ENCODE measurements around the gene CHN1. TPM values are rescaled to one million over a fixed set of nuclear protein-coding genes. Genes with fewer than 3 reads are reported as not detected.
A peak's percentile ranks its signal among the peaks of the same experiment; 100 is the strongest.

The CHN1 gene
- total and polyA plus RNA-seq, 12 donors: 7.6 to 40.0 (median 21.8) TPM

DNA sequence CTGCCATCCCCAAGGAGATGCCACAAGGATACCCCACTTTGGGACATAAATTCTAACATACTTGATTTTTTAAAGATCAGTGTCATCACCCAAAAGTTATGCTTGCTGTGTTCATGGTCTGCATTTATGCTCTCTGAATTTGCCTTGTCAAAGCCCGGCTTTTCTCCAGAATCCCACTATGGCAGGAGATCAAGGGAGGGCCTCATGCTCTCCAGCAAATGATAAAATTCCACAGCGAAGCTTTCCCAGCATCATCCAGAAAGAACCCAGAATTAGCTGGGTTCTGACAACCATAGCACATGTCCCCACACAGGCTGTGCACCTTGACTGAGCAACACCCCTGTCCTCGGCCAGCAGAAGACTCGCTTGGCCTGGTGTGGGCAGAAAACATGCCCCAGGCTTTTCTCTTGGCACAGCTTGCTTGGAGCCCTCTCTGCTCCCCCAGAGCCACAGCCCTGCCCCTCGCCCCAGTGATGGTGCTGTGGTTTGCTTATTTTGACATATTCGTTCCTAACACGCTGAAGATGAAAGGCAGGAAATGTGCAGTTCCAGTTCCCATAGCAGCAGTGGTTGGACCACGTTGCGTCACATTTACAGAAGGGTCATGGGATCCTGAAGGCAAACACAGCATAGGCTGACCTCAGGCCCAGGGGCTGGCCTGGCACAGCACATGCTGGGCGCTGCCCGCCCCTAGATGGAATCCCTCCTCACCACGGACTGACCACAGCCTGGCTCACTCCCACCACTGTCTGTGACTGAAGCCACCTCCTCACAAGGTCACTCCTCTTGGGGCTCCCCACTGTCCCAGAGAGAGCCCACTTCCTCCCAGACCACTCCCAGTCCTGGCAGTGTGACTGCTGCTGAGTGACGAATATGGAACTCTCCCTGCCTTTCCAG is 226.8 kb downstream of the CHN1 start:
- intact Hi-C loops (cut with DNase I): no loop called here
- Histone ChIP-seq H3K9me3 (replicated peaks in 1 of 3) (no peaks in the 10 kb centered on the region), H3K36me3 (replicated peaks in 1 of 2) (no peaks in the 10 kb centered on the region), H3K27ac (no peak overlapping the region), H3K4me3 (no peak overlapping the region), H3K4me1 (replicated peaks in 1 of 2) (no peaks in the 10 kb centered on the region), H3K27me3 (no peaks in the 10 kb centered on the region)
- TF ChIP-seq, protein P1, sequence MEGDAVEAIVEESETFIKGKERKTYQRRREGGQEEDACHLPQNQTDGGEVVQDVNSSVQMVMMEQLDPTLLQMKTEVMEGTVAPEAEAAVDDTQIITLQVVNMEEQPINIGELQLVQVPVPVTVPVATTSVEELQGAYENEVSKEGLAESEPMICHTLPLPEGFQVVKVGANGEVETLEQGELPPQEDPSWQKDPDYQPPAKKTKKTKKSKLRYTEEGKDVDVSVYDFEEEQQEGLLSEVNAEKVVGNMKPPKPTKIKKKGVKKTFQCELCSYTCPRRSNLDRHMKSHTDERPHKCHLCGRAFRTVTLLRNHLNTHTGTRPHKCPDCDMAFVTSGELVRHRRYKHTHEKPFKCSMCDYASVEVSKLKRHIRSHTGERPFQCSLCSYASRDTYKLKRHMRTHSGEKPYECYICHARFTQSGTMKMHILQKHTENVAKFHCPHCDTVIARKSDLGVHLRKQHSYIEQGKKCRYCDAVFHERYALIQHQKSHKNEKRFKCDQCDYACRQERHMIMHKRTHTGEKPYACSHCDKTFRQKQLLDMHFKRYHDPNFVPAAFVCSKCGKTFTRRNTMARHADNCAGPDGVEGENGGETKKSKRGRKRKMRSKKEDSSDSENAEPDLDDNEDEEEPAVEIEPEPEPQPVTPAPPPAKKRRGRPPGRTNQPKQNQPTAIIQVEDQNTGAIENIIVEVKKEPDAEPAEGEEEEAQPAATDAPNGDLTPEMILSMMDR (IDR thresholded peaks at IDR 0.05): no peak
- TF ChIP-seq POLR2A (IDR thresholded peaks at IDR 0.05): no peak
- 66 to 70% (median 69%) methylated on average over 12 to 13 of the region's 13 CpGs for WGBS, 4 donors
- peak in 6 of 7 donors; percentile 21 to 63 (median 33) for DNase-seq

DNA sequence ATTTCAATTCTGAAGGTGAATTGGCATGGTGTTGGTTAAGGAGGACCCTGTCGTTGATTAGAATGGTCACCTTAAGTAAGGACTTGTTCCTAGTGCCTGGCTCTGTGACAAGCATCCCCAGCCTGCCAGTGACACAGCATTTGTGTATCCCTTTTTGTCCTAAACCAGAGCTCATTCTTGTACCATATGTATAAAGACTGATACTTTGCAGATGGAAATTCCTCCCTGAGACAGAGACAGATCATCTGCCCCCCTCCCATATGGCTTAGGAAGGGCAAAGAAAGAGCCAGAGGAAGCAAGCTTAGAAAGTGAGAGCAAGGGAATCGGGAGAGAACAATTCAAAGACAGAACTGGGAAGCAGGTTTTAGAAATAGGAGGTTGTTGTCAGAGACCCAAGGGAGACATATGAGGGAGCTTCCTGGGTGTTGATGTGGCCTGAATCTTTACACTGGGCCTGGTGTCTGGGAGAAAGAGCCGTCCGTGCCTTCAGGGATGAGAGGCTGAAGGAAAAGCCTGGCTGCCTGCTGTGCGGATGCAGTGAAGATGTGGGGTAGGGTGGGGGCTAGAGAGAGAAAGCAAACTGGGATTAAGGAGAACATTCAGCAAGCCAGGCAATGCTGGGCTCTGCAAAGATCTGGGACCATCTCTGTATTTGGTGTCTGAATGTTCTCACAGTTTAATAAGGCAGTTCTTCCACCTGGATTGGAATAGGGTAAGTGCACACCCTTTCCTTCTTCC is 227.7 kb downstream of the CHN1 start:
- Histone ChIP-seq H3K36me3 (replicated peaks in 1 of 2) (no peaks in the 10 kb centered on the region), H3K9me3 (replicated peaks in 1 of 3) (no peaks in the 10 kb centered on the region), H3K27ac (no peak overlapping the region), H3K4me3 (no peak overlapping the region), H3K4me1 (replicated peaks in 1 of 2) (no peaks in the 10 kb centered on the region), H3K27me3 (no peaks in the 10 kb centered on the region)
- TF ChIP-seq, protein P1 (IDR thresholded peaks at IDR 0.05): no peak
- TF ChIP-seq POLR2A (IDR thresholded peaks at IDR 0.05): no peak
- 71 to 91% (median 79%) methylated on average over 5 of the region's 5 CpGs for WGBS, 4 donors
- DNase-seq: no peak
- intact Hi-C loops (cut with DNase I): no loop called here

DNA sequence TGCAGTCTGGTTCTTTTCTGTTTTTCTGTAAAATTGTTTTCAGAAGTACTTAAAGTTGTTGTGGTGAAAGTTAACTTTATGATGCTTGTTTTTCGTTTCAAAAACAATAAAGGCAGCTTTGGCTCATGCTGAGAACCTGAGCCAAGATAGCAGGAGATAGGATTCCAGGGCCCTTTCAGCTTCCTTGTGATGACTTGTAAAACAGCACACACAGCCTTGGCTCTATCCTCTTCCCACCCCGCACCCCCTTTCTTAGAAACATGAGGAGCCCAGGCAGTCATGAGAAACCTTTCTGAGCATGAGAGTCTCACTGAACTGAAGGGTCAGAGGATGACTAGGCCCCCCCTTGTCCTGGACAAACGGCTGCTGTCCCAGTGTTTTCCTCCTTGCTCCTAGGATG is 228.5 kb downstream of the CHN1 start:
- no peak for DNase-seq
- H3K4me1 ChIP-seq (replicated peaks in 1 of 2): peaks cover 0 to 4% of the 10 kb centered on the region in 2 donors
- H3K9me3 ChIP-seq (replicated peaks in 1 of 3): no peaks in the 10 kb centered on the region
- H3K4me3 ChIP-seq: no peak overlapping the region
- intact Hi-C loops (cut with DNase I): no loop called here
- no peak overlapping the region for H3K27ac ChIP-seq
- no peaks in the 10 kb centered on the region for H3K36me3 ChIP-seq (replicated peaks in 1 of 2)
- TF ChIP-seq, protein P1 (IDR thresholded peaks at IDR 0.05): no peak
- no peak for TF ChIP-seq POLR2A (IDR thresholded peaks at IDR 0.05)
- no peaks in the 10 kb centered on the region for H3K27me3 ChIP-seq
- 81 to 86% (median 84%) methylated on average over 3 of the region's 3 CpGs for WGBS, 4 donors

DNA sequence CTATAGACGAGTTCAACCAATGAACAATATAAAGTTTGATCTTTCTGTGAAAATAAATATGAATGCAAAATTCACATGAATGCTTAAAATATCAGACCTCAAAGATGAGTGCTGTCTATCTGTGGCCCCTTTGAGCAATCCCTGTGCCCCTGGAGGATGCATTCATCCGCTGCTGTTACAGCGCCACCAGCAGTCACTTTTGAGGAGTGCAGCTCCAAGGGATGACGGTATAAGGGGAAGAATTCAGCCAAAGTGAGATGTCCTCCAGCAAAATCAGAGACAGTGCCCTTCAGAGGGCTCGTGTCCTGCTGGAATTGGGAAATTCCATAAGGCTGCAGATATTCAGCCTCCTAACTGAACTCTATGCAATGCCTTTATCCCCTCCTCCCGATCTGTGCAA is 229.0 kb downstream of the CHN1 start:
- no peaks in the 10 kb centered on the region for H3K27me3 ChIP-seq
- TF ChIP-seq, protein P1 (IDR thresholded peaks at IDR 0.05): no peak
- TF ChIP-seq POLR2A (IDR thresholded peaks at IDR 0.05): no peak
- intact Hi-C loops (cut with DNase I): no loop called here
- H3K9me3 ChIP-seq (replicated peaks in 1 of 3): no peaks in the 10 kb centered on the region
- DNase-seq: no peak
- H3K36me3 ChIP-seq (replicated peaks in 1 of 2): no peaks in the 10 kb centered on the region
- H3K27ac ChIP-seq: no peak overlapping the region
- WGBS, 4 donors: 76 to 87% (median 77%) methylated on average over 6 of the region's 6 CpGs
- no peak overlapping the region for H3K4me3 ChIP-seq
- H3K4me1 ChIP-seq (replicated peaks in 1 of 2): peaks cover 0 to 5% of the 10 kb centered on the region in 2 donors
